Choroid plexus epithelial cell (primary cell): ENCODE measurements around the gene PAGE2.
"Not testable (repeated sequence)": the region's sequence is repeated elsewhere in the genome, so short reads cannot be mapped to it uniquely, and the experiment has no call there.

Experiments used
- DNase-seq: peaks from one replicate; pipeline ENCODE4 v3.0.0-alpha.2; 2010; ENCODE audit warnings: low read depth
- H3K4me3 ChIP-seq: 2 replicates; pipeline ENCODE4 v1.5.1; 2011; ENCODE audit warnings: low read depth, mild to moderate bottlenecking, control low read depth, low read length, moderate library complexity
- CTCF ChIP-seq: conservative IDR thresholded peaks from 2 replicates; pipeline ENCODE4 v1.5.1; 2011; ENCODE audit warnings: low read depth, mild to moderate bottlenecking, control low read depth, inconsistent platforms, low read length, moderate library complexity

The PAGE2 gene

GRCh38 chrX:55123900-55124299 is 35.1 kb downstream of the PAGE2 start:
- DNase-seq, result no peak
- no peak for TF ChIP-seq CTCF
- H3K4me3 ChIP-seq, result no peak overlapping the region

DNA sequence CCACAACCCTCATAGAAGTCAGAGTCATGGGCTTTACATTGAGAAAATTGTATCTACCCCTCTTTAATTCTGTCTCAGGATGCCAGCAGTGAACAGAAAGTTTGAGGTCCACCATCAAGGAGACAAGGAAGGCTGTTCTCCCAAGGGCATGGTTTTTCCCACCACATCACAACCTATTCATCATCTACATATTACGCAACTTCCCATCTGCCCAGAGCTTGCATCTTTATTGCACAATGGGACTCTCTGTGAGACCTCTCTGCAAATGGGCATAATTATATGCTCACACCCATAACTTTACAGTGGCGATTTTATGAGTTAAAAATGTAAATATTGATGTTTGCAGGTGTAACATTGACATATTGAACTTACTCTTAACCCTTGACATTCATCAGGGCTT is 38.9 kb downstream of the PAGE2 start:
- DNase-seq, result peak; percentile 26
- no peak overlapping the region for H3K4me3 ChIP-seq
- TF ChIP-seq CTCF, result no peak

DNA sequence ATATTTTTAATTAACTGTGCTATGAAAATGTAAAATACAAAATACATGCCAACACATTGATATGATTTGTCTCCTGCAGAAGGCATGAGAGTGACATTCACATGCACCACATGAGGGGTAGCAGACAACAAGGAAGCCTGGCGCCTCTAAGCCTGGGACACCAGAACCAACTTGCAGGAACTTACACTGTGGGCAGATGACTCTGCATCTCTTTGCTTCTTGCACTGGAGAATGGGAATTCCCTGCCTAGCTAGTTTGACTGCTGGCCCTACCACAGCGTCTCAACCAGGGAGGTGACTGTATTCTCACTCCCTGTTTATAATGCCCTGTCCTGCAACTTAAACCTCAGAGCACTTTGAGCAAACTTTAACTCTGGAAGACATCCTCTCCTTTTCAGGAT is 40.5 kb downstream of the PAGE2 start:
- H3K4me3 ChIP-seq, result no peak overlapping the region
- DNase-seq, result no peak
- no peak for TF ChIP-seq CTCF

- no peak for TF ChIP-seq CTCF
- DNase-seq, result no peak
- no peak overlapping the region for H3K4me3 ChIP-seq
Measured at GRCh38 chrX:55130481-55130880, 41.7 kb downstream of the PAGE2 start.

DNA sequence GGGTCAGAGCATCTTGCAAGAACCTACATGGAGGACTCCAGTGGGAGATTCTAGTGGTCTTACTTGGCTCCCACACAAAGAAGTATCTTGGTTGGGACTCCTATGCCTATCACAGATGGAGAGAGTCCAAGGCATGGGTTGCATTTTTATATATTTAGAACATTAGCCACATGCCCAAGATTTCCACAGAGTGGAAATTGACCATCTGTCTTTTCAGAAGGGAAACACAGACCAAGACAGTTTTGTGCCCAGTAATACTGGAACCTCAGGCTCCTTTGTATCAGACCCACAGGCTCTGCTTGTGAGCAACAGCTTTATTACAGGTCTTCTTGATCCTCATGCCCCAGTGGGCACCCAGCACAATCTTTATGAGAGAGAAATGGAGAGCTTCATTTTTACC is 43.6 kb downstream of the PAGE2 start:
- DNase-seq, result no peak
- TF ChIP-seq CTCF, result no peak

GRCh38 chrX:55135171-55135570 is 46.4 kb downstream of the PAGE2 start:
- DNase-seq, result peak; percentile 68
- no peak overlapping the region for H3K4me3 ChIP-seq
- TF ChIP-seq CTCF, result peak; percentile 78

More for the DNA sequence above, 43.6 kb downstream of the PAGE2 start:
- no peak overlapping the region for H3K4me3 ChIP-seq

DNA sequence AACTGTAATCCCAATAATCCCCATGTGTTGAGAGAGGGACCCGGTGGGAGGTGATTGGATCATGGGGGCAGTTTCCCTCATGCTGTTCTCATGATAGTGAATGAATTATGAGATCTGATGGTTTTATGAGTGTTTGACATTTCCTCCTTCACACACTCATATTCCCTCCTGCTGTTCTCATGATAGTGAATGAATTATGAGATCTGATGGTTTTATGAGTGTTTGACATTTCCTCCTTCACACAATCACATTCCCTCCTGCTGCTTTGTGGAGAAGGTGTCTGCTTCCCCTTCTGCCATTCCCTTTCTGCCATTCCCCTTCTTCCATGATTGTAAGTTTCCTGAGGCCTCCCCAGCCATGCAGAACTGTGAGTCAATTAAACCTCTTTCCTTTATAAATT is 52.0 kb downstream of the PAGE2 start:
- DNase-seq, H3K4me3 ChIP-seq: not testable (repeated sequence)
